ENCODE results near the gene SLAMF6. TPM values are rescaled to one million over a fixed set of nuclear protein-coding genes. Genes with fewer than 3 reads are reported as not detected.

The SLAMF6 gene
- total and polyA plus RNA-seq, 2 experiments from 2014 or later, result not detected

- no peaks in the 10 kb centered on the region for H3K36me3 ChIP-seq (replicated peaks; ENCODE audit: insufficient read depth, low read depth)
- H3K4me2 ChIP-seq, result no peak overlapping the region
- no peak overlapping the region for H3K27ac ChIP-seq
- H3K4me1 ChIP-seq (ENCODE audit: insufficient read depth), result no peaks in the 10 kb centered on the region
- no peak overlapping the region for H3K4me3 ChIP-seq
- WGBS (ENCODE audit: low lambda C conversion rate, missing lambda C conversion rate), result 87% methylated on average over 4 of the region's 4 CpGs
- no peak for DNase-seq (ENCODE audit: low spot score)
- no peaks in the 10 kb centered on the region for H3K9me3 ChIP-seq (ENCODE audit: low read depth)
- peaks cover 5% of the 10 kb centered on the region for H3K27me3 ChIP-seq
- H3K9me2 ChIP-seq (replicated peaks; ENCODE audit: insufficient read depth), result no peaks in the 10 kb centered on the region
- no peak for TF ChIP-seq CTCF (IDR thresholded peaks at IDR 0.05; ENCODE audit: poor library complexity)
- no peak for TF ChIP-seq EZH2phosphoT487 (IDR thresholded peaks at IDR 0.05; ENCODE audit: low read depth, severe bottlenecking, unreplicated experiment)
- TF ChIP-seq EZH2 (IDR thresholded peaks at IDR 0.05; ENCODE audit: borderline replicate concordance), result no peak
- no peak overlapping the region for H2AFZ ChIP-seq
- H4K20me1 ChIP-seq (ENCODE audit: insufficient read depth, poor library complexity, severe bottlenecking), result no peaks in the 10 kb centered on the region
- no peaks in the 10 kb centered on the region for H3K79me2 ChIP-seq
Measured at GRCh38 chr1:160438317-160438918, 84.6 kb downstream of the SLAMF6 start.

- Histone ChIP-seq H3K4me2 (no peak overlapping the region), H3K4me1 (ENCODE audit: insufficient read depth) (no peaks in the 10 kb centered on the region), H3K4me3 (no peak overlapping the region), H4K20me1 (ENCODE audit: insufficient read depth, poor library complexity, severe bottlenecking) (no peaks in the 10 kb centered on the region), H3K27me3 (peaks cover 5% of the 10 kb centered on the region), H3K79me2 (no peaks in the 10 kb centered on the region), H3K9me2 (replicated peaks; ENCODE audit: insufficient read depth) (no peaks in the 10 kb centered on the region), H3K27ac (no peak overlapping the region), H2AFZ (no peak overlapping the region), H3K9me3 (ENCODE audit: low read depth) (no peaks in the 10 kb centered on the region), H3K36me3 (replicated peaks; ENCODE audit: insufficient read depth, low read depth) (no peaks in the 10 kb centered on the region)
- no peak for DNase-seq (ENCODE audit: low spot score)
- 71% methylated on average over 4 of the region's 4 CpGs for WGBS (ENCODE audit: low lambda C conversion rate, missing lambda C conversion rate)
- TF ChIP-seq EZH2phosphoT487 (IDR thresholded peaks at IDR 0.05; ENCODE audit: low read depth, severe bottlenecking, unreplicated experiment) (no peak), EZH2 (IDR thresholded peaks at IDR 0.05; ENCODE audit: borderline replicate concordance) (no peak), CTCF (IDR thresholded peaks at IDR 0.05; ENCODE audit: poor library complexity) (no peak)
Measured at GRCh38 chr1:160437432-160438316, 85.4 kb downstream of the SLAMF6 start.

- no peak overlapping the region for H3K27ac ChIP-seq
- H3K9me2 ChIP-seq (replicated peaks; ENCODE audit: insufficient read depth), result no peaks in the 10 kb centered on the region
- H3K4me2 ChIP-seq, result no peak overlapping the region
- H3K27me3 ChIP-seq, result peaks cover 5% of the 10 kb centered on the region
- H3K9me3 ChIP-seq (ENCODE audit: low read depth), result no peaks in the 10 kb centered on the region
- H3K4me1 ChIP-seq (ENCODE audit: insufficient read depth), result no peaks in the 10 kb centered on the region
- H3K36me3 ChIP-seq (replicated peaks; ENCODE audit: insufficient read depth, low read depth), result no peaks in the 10 kb centered on the region
- TF ChIP-seq EZH2phosphoT487 (IDR thresholded peaks at IDR 0.05; ENCODE audit: low read depth, severe bottlenecking, unreplicated experiment), result no peak
- no peak overlapping the region for H3K4me3 ChIP-seq
- 84% methylated on average over 2 of the region's 2 CpGs for WGBS (ENCODE audit: low lambda C conversion rate, missing lambda C conversion rate)
- no peaks in the 10 kb centered on the region for H4K20me1 ChIP-seq (ENCODE audit: insufficient read depth, poor library complexity, severe bottlenecking)
- DNase-seq (ENCODE audit: low spot score), result no peak
- H2AFZ ChIP-seq, result no peak overlapping the region
- H3K79me2 ChIP-seq, result no peaks in the 10 kb centered on the region
Measured at GRCh38 chr1:160436966-160437365, 86.1 kb downstream of the SLAMF6 start.

Other genes starting within 250 kb of the SLAMF6 start
- 60.3 and 74.4 TPM in 2 replicates for gene PEX19, start 238.1 kb downstream of the SLAMF6 start, total RNA-seq
- 37.7 and 39.3 TPM in 2 replicates for gene PEX19, start 238.1 kb downstream of the SLAMF6 start, polyA plus RNA-seq
- gene COPA, start 180.0 kb downstream of the SLAMF6 start, total RNA-seq, result 149 and 151 TPM in 2 replicates
- gene COPA, start 180.0 kb downstream of the SLAMF6 start, polyA plus RNA-seq, result 138 and 141 TPM in 2 replicates
- gene NCSTN, start 179.9 kb downstream of the SLAMF6 start, total RNA-seq, result 90.3 and 103 TPM in 2 replicates
- 112 and 120 TPM in 2 replicates for gene NCSTN, start 179.9 kb downstream of the SLAMF6 start, polyA plus RNA-seq
- gene NHLH1, start 156.2 kb downstream of the SLAMF6 start, total RNA-seq, result 0.13 TPM in 1 of 2 replicates, not detected in the other
- not detected in 2 replicates for gene NHLH1, start 156.2 kb downstream of the SLAMF6 start, polyA plus RNA-seq
- gene VANGL2, start 122.7 kb downstream of the SLAMF6 start, total RNA-seq, result 9.7 and 10.9 TPM in 2 replicates
- 8.2 and 8.9 TPM in 2 replicates for gene VANGL2, start 122.7 kb downstream of the SLAMF6 start, polyA plus RNA-seq
- gene CD84, start 56.2 kb upstream of the SLAMF6 start, total RNA-seq, result 0.23 and 0.60 TPM in 2 replicates
- 0.74 TPM in 1 of 2 replicates, not detected in the other for gene CD84, start 56.2 kb upstream of the SLAMF6 start, polyA plus RNA-seq
- gene SLAMF1, start 123.8 kb upstream of the SLAMF6 start, total RNA-seq, result 0.20 and 1.2 TPM in 2 replicates
- gene SLAMF1, start 123.8 kb upstream of the SLAMF6 start, polyA plus RNA-seq, result 2.1 and 2.3 TPM in 2 replicates
- 0.30 and 0.68 TPM in 2 replicates for gene CD48, start 188.6 kb upstream of the SLAMF6 start, total RNA-seq
- not detected in 2 replicates for gene CD48, start 188.6 kb upstream of the SLAMF6 start, polyA plus RNA-seq
- gene SLAMF7, start 216.0 kb upstream of the SLAMF6 start, total RNA-seq, result 0.07 TPM in 1 of 2 replicates, not detected in the other
- gene SLAMF7, start 216.0 kb upstream of the SLAMF6 start, polyA plus RNA-seq, result not detected in 2 replicates

All from hepatocyte (in vitro differentiated cells).